DMS53 treated with DMSO at 0.1 percent for 48 hours (cell line): ENCODE results near the gene ATP11B.
"Not testable (repeated sequence)": the region's sequence is repeated elsewhere in the genome, so short reads cannot be mapped to it uniquely, and the experiment has no call there.

ENCODE experiments used
- DNase-seq: peaks from one replicate; lab custom pipeline; 2025; ENCODE audit not compliant: unreplicated experiment; lab: John Stamatoyannopoulos, UW

The ATP11B gene

DNA sequence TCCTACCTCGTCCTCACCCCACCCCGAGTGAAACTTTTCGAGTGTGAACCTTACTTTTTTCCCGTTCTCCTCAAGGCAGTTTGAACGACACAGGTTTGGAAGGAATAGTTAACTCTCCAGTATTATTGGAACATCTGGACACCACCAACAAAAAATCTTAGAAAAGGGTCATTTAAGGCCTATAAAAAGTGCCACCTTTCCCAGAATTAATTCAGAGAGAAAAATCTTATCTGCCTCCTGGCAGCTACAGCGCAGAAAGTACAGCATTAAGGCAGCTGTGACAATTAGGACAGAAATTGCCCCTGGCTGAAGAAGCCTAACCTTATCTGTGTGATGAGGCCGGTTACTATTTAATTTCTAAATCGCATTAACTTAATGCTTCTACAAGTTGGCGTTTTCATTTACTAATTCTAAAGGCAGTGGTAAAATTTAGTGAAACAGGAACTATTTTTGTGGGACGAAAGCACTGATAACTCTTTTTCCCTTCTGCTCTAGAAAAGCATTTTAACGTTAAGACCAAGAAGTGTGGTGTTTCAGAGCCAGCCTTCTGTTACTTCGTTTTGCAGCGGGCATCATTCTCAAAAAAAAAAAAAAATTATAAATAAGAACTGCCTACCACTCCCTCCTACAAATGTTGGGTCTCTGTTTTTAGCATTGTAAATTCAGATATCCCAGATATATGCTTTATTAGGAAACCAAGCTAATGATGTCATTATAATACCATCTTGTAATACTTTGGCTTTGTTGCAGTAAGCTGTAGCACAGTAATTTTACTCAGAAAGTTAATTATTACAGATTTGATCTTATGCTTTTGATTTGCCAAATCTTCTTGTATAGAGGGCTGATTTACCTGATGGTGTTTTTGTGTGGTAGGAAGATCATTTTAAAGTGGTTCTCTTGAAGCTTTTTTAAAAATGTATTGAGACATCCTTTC lies 1.4 kb downstream of the ATP11B start:
- DNase-seq = no peak

DNA sequence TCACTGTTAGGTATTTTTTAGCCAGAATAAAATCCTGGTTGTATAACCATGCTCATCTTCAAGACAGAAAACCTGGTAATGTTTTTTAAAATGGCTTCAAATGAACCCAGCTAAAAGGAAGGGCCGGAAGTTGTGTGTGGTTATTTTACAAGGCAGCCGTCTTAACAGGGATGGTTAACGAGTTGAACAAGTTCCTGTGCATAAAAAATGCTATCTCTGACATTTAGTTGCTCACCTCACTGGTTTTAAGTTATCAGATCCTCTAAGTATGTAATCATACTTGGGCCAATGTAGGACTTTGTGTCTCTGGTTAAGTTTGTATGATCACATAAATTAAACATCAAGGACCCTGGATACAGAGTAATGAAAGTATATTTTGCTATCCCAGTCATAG lies 2.1 kb downstream of the ATP11B start:
- DNase-seq = no peak

GRCh38 chr3:182796310-182796709 lies 3.0 kb downstream of the ATP11B start:
- no peak for DNase-seq

- DNase-seq = no peak
Observed at GRCh38 chr3:182797876-182798275, 4.6 kb downstream of the ATP11B start.

DNA sequence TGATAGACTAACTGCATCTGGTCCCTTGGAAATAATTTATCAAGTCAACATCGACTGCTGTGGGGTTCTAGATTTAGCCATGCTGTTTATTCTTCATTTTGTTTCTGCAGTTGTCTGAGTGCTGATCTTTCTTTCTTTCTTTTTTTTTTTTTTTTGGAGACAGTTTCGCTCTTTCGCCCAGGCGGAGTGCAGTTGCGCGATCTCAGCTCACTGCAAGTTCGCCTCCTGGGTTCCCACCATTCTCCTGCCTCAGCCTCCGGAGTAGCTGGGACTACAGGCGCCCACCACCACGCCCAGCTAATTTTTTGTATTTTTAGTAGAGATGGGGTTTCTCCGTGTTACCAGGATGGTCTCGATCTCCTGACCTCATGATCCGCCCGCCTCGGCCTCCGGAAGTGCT lies 5.8 kb downstream of the ATP11B start:
- DNase-seq = not testable (repeated sequence)

DNA sequence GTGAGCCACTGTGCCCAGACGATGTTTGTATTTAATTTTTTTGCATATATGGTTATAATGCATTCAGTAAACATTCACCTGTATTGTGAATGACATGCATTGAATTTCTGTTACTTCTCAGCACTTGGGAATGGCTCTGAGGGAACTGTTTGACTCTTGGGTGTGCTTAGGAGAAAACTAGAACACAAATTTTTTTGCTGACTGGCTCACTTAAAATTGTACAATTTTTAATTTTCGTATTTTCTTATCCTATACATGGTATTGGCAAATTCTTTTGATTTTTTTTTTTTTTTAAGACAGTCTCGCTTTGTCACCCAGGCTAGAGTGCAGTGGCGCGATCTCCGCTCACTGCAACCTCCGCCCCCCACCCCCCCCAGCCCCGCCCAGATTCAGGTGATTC lies 7.2 kb downstream of the ATP11B start:
- DNase-seq = no peak

GRCh38 chr3:182802413-182803390 lies 9.4 kb downstream of the ATP11B start:
- no peak for DNase-seq

- no peak for DNase-seq
Observed at GRCh38 chr3:182803596-182803995, 10.3 kb downstream of the ATP11B start.

GRCh38 chr3:182807061-182807460 lies 13.8 kb downstream of the ATP11B start:
- DNase-seq = no peak

DNA sequence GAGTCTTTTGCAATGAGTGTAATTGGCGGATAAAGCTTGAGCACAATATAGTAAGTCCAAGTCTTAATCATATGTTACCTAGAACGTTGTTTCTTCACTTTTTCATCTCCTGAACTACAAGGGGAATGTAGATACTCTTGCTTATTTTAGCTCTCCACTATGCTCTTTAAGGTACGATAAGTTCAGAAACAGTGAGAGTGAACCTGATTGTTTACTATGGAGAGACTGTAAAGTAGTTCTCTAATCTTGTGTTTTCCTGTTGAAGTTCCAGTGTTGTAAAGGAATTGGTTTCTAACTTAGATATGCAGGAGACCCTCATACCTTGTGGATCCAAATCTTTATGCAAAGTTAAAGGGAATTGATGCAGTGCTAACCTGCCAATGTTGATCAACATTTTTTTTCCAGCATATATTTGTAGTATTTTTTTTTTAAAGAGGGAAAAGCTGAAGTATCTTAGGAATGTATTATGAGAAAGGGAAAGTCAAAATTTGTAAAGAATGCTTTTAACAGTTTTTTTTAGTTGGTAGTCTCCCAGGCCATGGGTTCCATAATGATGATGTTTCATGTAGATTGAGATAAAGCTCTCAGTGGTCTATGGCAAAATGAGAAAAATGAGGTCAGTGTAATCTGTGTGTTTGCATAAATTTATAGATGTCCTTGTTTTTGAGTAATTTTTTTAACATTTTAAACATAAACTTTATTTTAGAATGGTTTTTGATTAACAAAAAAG lies 14.9 kb downstream of the ATP11B start:
- no peak for DNase-seq

DNA sequence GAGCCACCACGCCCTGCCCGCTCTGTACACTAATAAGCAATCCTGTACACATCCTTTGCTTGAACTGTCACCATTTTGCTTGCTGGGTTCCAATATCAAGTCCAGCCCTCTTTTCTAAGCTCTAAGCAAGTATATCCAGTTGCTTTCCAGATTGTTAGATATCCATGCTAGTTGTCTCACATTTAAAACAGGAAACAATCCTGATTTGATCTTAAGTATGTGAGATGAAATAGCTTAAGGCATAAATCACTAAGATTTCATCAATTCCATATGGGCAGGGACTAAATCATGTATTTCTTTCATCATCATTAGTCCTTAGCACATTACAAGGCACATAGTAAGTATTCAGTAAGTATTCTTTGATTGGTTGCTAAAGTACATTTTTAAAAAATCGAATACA lies 16.2 kb downstream of the ATP11B start:
- no peak for DNase-seq

- DNase-seq = no peak
Observed at GRCh38 chr3:182810574-182811268, 17.4 kb downstream of the ATP11B start.

GRCh38 chr3:182811269-182811596 lies 17.9 kb downstream of the ATP11B start:
- no peak for DNase-seq

- no peak for DNase-seq
Observed at GRCh38 chr3:182812123-182812522, 18.8 kb downstream of the ATP11B start.

GRCh38 chr3:182814419-182815062 lies 21.2 kb downstream of the ATP11B start:
- peak; percentile 7 for DNase-seq

DNA sequence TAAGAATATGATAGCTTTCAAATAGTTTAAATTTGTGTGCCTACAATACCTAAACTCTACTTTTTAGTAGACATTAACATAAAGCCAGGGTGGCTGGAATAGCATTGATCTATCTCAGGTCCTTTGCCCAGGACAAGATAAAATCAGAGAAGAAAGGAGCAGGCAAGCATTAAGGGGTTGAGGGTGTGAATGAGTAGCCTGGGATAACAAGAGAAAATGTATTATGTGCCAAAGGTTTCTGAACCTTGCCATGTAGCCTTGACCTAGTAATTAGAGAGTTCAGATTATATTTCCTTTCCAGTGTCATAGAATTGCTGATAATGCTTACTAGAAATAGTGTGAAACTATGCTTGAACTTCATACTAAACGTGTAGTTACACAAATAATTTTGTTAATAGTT lies 22.9 kb downstream of the ATP11B start:
- DNase-seq = no peak

GRCh38 chr3:182818296-182818978 lies 25.1 kb downstream of the ATP11B start:
- DNase-seq = no peak

GRCh38 chr3:182821221-182821981 lies 28.1 kb downstream of the ATP11B start:
- no peak for DNase-seq

GRCh38 chr3:182822260-182822659 lies 29.0 kb downstream of the ATP11B start:
- not testable (repeated sequence) for DNase-seq
